ENCODE measurements around the gene HOMEZ.

HOMEZ gene

GRCh38 chr14:23306412-23307145 is 20.6 kb upstream of the HOMEZ start, which contains the start of gene BCL2L2:
TSS of gene BCL2L2 (plus strand) at chr14:23306833. CDS start at chr14:23307768, 935 bp downstream.
- H3K27ac ChIP-seq: peak within 1 kb of the TSS; percentile 93
- TF ChIP-seq CTCF (IDR thresholded peaks at IDR 0.05): no peak
- peaks cover 14% of the 10 kb centered on the region for H3K79me2 ChIP-seq
- peak within 1 kb of the TSS; percentile 99 for H3K4me2 ChIP-seq (ENCODE audit: low read length)
- no peaks in the 10 kb centered on the region for H3K9me3 ChIP-seq (ENCODE audit: control insufficient read depth, low read length)
- H3K36me3 ChIP-seq (ENCODE audit: control insufficient read depth, insufficient read depth, low read length): no peaks in the 10 kb centered on the region
- peak within 1 kb of the TSS; percentile 84 for H3K4me3 ChIP-seq (ENCODE audit: low read depth, low read length)
- H3K4me1 ChIP-seq: peaks cover 14% of the 10 kb centered on the region
- H2AFZ ChIP-seq: peak within 1 kb of the TSS; percentile 92
- H3K27me3 ChIP-seq (ENCODE audit: control insufficient read depth, insufficient read depth, low read length): no peaks in the 10 kb centered on the region
- H3K9ac ChIP-seq: peak within 1 kb of the TSS; percentile 88

GRCh38 chr14:23302290-23303225 is 16.6 kb upstream of the HOMEZ start, which contains the start of gene PPP1R3E:
TSS of gene PPP1R3E (minus strand) at chr14:23302859. CDS start at chr14:23302576, 283 bp downstream.
- no peaks in the 10 kb centered on the region for H3K9me3 ChIP-seq (ENCODE audit: control insufficient read depth, low read length)
- no peak for TF ChIP-seq CTCF (IDR thresholded peaks at IDR 0.05)
- H3K4me1 ChIP-seq: peaks cover 12% of the 10 kb centered on the region
- no peaks in the 10 kb centered on the region for H3K27me3 ChIP-seq (ENCODE audit: control insufficient read depth, insufficient read depth, low read length)
- H3K9ac ChIP-seq: peak within 1 kb of the TSS; percentile 78
- peak within 1 kb of the TSS; percentile 99 for H3K4me2 ChIP-seq (ENCODE audit: low read length)
- peak within 1 kb of the TSS; percentile 79 for H3K4me3 ChIP-seq (ENCODE audit: low read depth, low read length)
- H3K79me2 ChIP-seq: peaks cover 9% of the 10 kb centered on the region
- H2AFZ ChIP-seq: peak within 1 kb of the TSS; percentile 99
- H3K36me3 ChIP-seq (ENCODE audit: control insufficient read depth, insufficient read depth, low read length): no peaks in the 10 kb centered on the region
- H3K27ac ChIP-seq: peak within 1 kb of the TSS; percentile 94

- Histone ChIP-seq H3K36me3 (ENCODE audit: control insufficient read depth, insufficient read depth, low read length) (no peaks in the 10 kb centered on the region), H3K27me3 (ENCODE audit: control insufficient read depth, insufficient read depth, low read length) (no peaks in the 10 kb centered on the region), H3K4me3 (ENCODE audit: low read depth, low read length) (peak overlapping the region; percentile 79), H3K79me2 (peaks cover 3% of the 10 kb centered on the region), H2AFZ (peak overlapping the region; percentile 99), H3K9ac (peak overlapping the region; percentile 78), H3K27ac (peak overlapping the region; percentile 94), H3K4me2 (ENCODE audit: low read length) (peak overlapping the region; percentile 99), H3K4me1 (peaks cover 11% of the 10 kb centered on the region), H3K9me3 (ENCODE audit: control insufficient read depth, low read length) (no peaks in the 10 kb centered on the region)
- peak; percentile 3 for TF ChIP-seq CTCF (IDR thresholded peaks at IDR 0.05)
These were observed 16.0 kb upstream of the HOMEZ start for GRCh38 chr14:23301969-23302289.

- peak overlapping the region; percentile 96 for H3K27ac ChIP-seq
- no peaks in the 10 kb centered on the region for H3K9me3 ChIP-seq (ENCODE audit: control insufficient read depth, low read length)
- H3K27me3 ChIP-seq (ENCODE audit: control insufficient read depth, insufficient read depth, low read length): no peaks in the 10 kb centered on the region
- H2AFZ ChIP-seq: peak overlapping the region; percentile 99
- H3K4me1 ChIP-seq: peaks cover 11% of the 10 kb centered on the region
- H3K4me3 ChIP-seq (ENCODE audit: low read depth, low read length): peak overlapping the region; percentile 79
- peak; percentile 74 for TF ChIP-seq CTCF (IDR thresholded peaks at IDR 0.05)
- peak overlapping the region; percentile 78 for H3K9ac ChIP-seq
- H3K4me2 ChIP-seq (ENCODE audit: low read length): peak overlapping the region; percentile 99
- no peaks in the 10 kb centered on the region for H3K79me2 ChIP-seq
- no peaks in the 10 kb centered on the region for H3K36me3 ChIP-seq (ENCODE audit: control insufficient read depth, insufficient read depth, low read length)
These were observed 15.5 kb upstream of the HOMEZ start for GRCh38 chr14:23301288-23301968.
